ENCODE measurements around the gene SLC5A10. TPM values are rescaled to one million over a fixed set of nuclear protein-coding genes. Genes with fewer than 3 reads are reported as not detected.
"Not testable (repeated sequence)": the region's sequence is repeated elsewhere in the genome, so short reads cannot be mapped to it uniquely, and the experiment has no call there.

Gene SLC5A10
- total RNA-seq, 2 experiments from 2014 or later = not detected

DNA sequence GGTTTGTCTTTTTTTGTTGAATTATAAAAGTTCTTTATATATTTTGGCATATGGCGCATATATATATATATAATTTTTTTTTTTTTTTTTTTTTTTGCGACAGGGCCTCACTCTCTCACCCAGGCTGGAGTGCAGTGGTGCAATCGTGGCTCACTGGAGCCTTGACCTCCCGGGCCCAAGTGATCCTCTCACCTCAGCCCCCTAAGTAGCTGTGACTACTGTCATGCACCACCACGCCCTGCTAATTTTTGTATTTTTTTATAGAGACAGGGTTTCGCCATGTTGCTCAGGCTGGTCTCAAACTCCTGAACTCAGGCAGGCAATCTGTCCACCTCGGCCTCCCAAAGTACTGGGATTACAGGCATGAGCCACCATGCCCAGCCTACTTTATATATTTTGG, 29.4 kb upstream of the SLC5A10 start:
- H3K4me3 Mint-ChIP-seq; DNase-seq; ATAC-seq; POLR2A ChIA-PET; H3K9me3 Mint-ChIP-seq (ENCODE audit: insufficient read depth); H3K27me3 Mint-ChIP-seq (ENCODE audit: low read depth): not testable (repeated sequence)
- H3K36me3 Mint-ChIP-seq (ENCODE audit: low read depth) = peaks cover 51% of the 10 kb centered on the region
- H3K27ac Mint-ChIP-seq = peak overlapping the region; percentile 74
- peaks cover 56% of the 10 kb centered on the region for H3K4me1 Mint-ChIP-seq (ENCODE audit: low read depth)
- CTCF ChIA-PET = interaction anchor here (1.2 kb wide), 1 partner anchor 297 kb away, joined by 3 read pairs; no protein-coding TSS in a partner anchor

DNA sequence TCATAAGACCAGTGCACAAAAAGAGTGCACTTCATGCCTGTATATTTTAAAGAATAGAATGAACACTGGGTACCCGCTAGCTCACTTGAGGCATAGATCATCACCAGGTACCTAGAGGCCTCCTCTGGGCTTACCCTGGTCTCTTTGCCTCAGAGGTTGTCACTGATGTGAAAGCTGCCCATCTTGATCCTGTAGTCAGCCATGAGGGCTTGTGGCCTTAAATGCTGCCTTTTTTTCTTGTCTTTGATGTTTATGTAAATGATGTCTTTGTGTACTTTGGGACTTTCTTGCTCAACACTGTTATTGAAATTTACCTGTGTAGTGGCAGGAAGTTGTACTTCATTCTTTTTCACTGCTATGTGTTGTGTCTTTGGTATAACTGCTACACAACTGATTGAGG, 26.8 kb upstream of the SLC5A10 start:
- peaks cover 53% of the 10 kb centered on the region for H3K36me3 Mint-ChIP-seq (ENCODE audit: low read depth)
- peaks cover 43% of the 10 kb centered on the region for H3K4me1 Mint-ChIP-seq (ENCODE audit: low read depth)
- DNase-seq (no peak), ATAC-seq (no peak)
- peak overlapping the region; percentile 65 for H3K27ac Mint-ChIP-seq
- no peaks in the 10 kb centered on the region for H3K9me3 Mint-ChIP-seq (ENCODE audit: insufficient read depth)
- ChIA-PET POLR2A (interaction anchor here (1.0 kb wide), 1 partner anchor 8 kb away, joined by 3 read pairs; no protein-coding TSS in a partner anchor), CTCF (interaction anchor here (1.2 to 1.4 kb wide), 3 partner anchors 17 to 66 kb away, joined by 3 to 10 read pairs (median 5); partner anchors contain the start of gene PRPSAP2)
- no peak overlapping the region for H3K4me3 Mint-ChIP-seq
- H3K27me3 Mint-ChIP-seq (ENCODE audit: low read depth) = no peaks in the 10 kb centered on the region

DNA sequence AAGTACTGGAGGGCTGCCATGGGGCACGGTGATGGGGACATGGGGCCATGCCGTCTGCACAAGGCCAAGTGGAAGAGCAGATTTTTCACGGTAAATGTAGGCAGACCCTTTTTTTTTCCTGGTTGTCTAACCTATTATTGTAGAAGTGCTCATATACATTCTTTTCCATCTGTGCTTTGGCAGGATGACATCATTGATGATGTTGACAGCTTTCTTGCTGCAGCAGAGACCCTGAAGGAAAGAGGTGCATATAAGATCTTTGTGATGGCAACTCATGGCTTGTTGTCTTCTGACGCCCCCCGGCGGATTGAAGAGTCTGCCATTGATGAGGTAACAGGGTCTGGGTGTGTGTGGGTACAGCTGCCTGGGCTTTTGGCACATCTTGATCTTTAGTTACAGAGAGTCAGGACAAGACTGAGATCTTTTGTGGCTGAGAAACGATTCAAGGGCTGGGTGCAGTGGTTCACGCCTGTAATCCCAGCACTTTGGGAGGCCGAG, 23.3 kb upstream of the SLC5A10 start:
- Mint-ChIP-seq H3K9me3 (ENCODE audit: insufficient read depth) (no peaks in the 10 kb centered on the region), H3K27me3 (ENCODE audit: low read depth) (no peaks in the 10 kb centered on the region), H3K36me3 (ENCODE audit: low read depth) (peaks cover 63% of the 10 kb centered on the region), H3K27ac (no peak overlapping the region), H3K4me3 (no peak overlapping the region), H3K4me1 (ENCODE audit: low read depth) (peaks cover 39% of the 10 kb centered on the region)
- ChIA-PET POLR2A (interaction anchor here (1.5 kb wide), 1 partner anchor 28 kb away, joined by 4 read pairs; no protein-coding TSS in a partner anchor), CTCF (interaction anchor here (2.7 kb wide), 1 partner anchor 33 kb away, joined by 10 read pairs; no protein-coding TSS in a partner anchor)
- no peak for DNase-seq
- ATAC-seq = no peak

DNA sequence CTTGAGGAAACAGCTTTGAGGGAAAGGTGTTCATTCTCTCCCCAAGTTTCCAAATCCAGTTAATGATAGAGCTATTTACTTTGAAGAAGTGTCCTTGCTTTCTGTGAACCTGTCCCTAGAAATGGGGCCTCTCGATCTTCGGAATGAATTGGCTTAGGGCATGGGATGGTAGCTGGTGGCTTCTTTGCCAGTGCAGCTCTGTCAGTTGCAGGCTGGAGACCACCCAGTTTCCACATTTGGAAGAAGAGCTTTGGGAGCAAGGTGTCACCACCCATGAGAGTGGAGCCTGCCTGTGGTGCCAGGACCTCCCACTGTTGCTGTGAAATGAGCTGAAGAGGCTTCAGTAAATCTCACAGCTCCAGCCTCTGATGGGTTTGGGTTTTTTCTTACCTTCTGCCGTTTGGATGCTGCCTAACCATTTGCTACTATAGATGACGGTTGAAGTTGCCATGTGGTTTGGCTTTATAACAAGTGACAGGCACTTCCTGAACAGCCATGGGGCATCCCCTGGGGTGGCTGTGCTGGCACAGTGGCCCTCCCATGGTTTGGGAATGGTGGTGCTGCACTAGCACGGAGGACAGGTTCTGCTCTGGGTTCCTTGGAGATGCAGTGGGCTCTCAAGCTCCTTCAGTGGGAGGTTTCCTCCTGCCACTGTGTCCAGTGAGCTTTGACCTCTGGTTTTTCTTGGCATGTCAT, 19.5 kb upstream of the SLC5A10 start:
- Mint-ChIP-seq H3K4me1 (ENCODE audit: low read depth) (peaks cover 20% of the 10 kb centered on the region), H3K9me3 (ENCODE audit: insufficient read depth) (no peaks in the 10 kb centered on the region), H3K27ac (peak overlapping the region; percentile 19), H3K27me3 (ENCODE audit: low read depth) (peaks cover 8% of the 10 kb centered on the region), H3K4me3 (no peak overlapping the region), H3K36me3 (ENCODE audit: low read depth) (peaks cover 39% of the 10 kb centered on the region)
- CTCF ChIA-PET = interaction anchor here (0.6 to 1.6 kb wide), 5 partner anchors 12 to 74 kb away, joined by 3 to 10 read pairs (median 4); partner anchors contain the start of gene PRPSAP2
- ATAC-seq (no peak), DNase-seq (no peak)
- POLR2A ChIA-PET = interaction anchor here (0.8 to 1.2 kb wide), 4 partner anchors 8 to 74 kb away, joined by 3 to 5 read pairs (median 4); no protein-coding TSS in a partner anchor

DNA sequence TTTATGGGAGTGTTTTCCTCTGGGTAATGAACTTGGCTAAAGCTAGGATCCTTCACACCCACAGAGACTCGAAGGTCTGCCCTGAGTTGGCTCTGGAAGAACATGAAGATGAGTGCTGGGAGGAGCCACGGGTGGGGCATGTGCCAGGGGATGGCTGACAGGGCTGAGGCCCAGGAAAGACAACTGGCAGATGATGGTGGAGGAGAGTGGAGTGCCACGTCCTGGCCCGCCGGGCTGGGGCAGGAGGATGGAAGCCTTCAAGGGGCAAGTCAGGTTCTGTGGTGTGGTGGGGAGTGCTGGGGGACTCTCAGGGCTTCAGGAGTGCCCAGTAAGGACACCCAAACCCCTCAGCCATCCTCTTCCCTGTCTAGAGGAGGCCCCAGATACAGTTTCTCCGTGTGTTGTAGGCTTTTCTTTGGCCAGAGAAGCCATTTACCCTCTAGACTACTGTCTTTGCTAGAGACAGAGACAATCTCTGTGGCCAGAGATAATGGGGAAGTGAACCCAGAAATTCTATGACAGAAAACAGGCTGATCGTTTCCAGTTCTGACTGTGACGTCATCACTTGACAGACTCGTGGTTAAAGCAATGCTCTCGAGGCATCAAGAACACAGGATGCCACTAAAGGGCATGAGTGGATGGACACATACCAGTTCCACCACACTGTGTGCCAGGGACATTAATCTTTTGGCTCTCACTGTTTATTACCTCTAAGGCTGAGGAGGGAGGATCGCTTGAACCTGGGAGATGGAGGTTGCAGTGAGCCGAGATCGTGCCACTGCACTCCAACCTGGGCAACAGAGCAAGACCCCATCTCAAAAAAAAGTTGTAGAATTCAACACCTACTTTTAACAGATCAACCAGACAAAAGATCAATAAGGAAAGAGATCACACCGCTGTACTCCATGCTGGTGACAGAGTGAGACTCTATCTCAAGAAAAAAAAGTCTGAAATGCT, 18.6 kb upstream of the SLC5A10 start:
- peaks cover 8% of the 10 kb centered on the region for H3K27me3 Mint-ChIP-seq (ENCODE audit: low read depth)
- no peak for ATAC-seq
- no peaks in the 10 kb centered on the region for H3K9me3 Mint-ChIP-seq (ENCODE audit: insufficient read depth)
- peak overlapping the region; percentile 16 for H3K27ac Mint-ChIP-seq
- peaks cover 36% of the 10 kb centered on the region for H3K36me3 Mint-ChIP-seq (ENCODE audit: low read depth)
- POLR2A ChIA-PET = interaction anchor here (1.0 to 1.2 kb wide), 3 partner anchors 9 to 75 kb away, joined by 3 to 5 read pairs (median 4); no protein-coding TSS in a partner anchor
- CTCF ChIA-PET = interaction anchor here (0.6 to 1.6 kb wide), 4 partner anchors 13 to 75 kb away, joined by 4 to 10 read pairs (median 4); partner anchors contain the start of gene PRPSAP2
- H3K4me1 Mint-ChIP-seq (ENCODE audit: low read depth) = peaks cover 20% of the 10 kb centered on the region
- H3K4me3 Mint-ChIP-seq = no peak overlapping the region
- no peak for DNase-seq

DNA sequence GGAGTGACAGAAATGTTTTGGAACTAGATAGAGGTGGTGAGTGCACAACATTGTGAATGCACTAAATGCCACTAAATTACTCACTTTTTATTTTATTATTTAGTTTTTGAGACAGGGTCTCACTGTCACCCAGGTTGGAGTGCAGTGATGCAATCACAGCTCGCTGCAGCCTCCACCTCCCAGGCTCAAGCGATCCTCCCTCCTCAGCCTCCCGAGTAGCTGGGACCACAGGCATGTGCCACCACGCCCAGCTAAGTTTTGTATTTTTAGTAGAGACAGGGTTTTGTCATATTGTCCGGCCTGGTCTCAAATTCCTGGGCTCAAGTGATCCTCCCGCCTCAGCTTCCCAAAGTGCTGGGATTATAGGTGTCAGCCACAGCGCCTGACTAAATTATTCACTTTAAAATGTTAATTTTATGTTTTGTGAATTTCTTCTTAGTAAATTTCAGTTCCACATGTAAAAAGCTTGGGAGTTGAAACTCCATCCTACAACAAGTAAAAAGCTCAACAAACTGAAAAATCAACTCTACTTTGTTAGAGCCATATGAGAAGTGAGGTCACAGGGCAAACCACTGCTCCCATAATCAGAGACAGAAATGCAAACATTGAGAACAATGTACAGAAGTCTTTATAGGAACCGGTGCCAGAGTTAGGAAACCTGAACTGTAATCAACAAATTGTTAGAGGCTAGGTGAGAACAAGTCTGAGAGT, 13.8 kb upstream of the SLC5A10 start:
- Mint-ChIP-seq H3K4me3 (no peak overlapping the region), H3K27ac (no peak overlapping the region), H3K27me3 (ENCODE audit: low read depth) (peaks cover 12% of the 10 kb centered on the region), H3K9me3 (ENCODE audit: insufficient read depth) (no peaks in the 10 kb centered on the region), H3K36me3 (ENCODE audit: low read depth) (peaks cover under 1% of the 10 kb centered on the region), H3K4me1 (ENCODE audit: low read depth) (peaks cover 6% of the 10 kb centered on the region)
- ATAC-seq (no peak), DNase-seq (no peak)
- POLR2A ChIA-PET = interaction anchor here (0.8 kb wide), 1 partner anchor 80 kb away, joined by 3 read pairs; the partner anchor contains the start of gene PRPSAP2
- CTCF ChIA-PET = interaction anchor here (0.9 to 1.6 kb wide), 4 partner anchors 20 to 79 kb away, joined by 3 to 4 read pairs (median 4); no protein-coding TSS in a partner anchor

DNA sequence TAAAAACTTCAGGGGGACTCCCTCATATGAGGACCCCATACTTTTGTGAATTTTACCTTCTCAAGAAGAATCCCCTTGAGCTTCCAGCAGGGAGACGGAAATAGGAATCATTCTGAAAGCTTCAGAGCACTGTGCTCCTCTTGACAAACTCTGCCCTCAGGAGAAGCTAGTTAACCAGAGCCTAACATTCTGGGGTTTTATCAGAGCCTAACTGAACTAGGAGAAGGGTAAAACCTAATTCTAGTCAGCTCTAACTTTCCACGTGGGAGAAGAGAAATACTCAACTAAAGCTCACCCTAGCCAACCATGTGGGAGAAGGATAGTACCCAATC, 13.3 kb upstream of the SLC5A10 start:
- CTCF ChIA-PET = interaction anchor here (0.9 to 1.6 kb wide), 4 partner anchors 19 to 80 kb away, joined by 3 to 4 read pairs (median 4); no protein-coding TSS in a partner anchor
- Mint-ChIP-seq H3K27ac (no peak overlapping the region), H3K36me3 (ENCODE audit: low read depth) (no peaks in the 10 kb centered on the region), H3K4me1 (ENCODE audit: low read depth) (peaks cover 1% of the 10 kb centered on the region), H3K9me3 (ENCODE audit: insufficient read depth) (no peaks in the 10 kb centered on the region), H3K27me3 (ENCODE audit: low read depth) (peaks cover 12% of the 10 kb centered on the region), H3K4me3 (no peak overlapping the region)
- ATAC-seq (no peak), DNase-seq (no peak)
- POLR2A ChIA-PET = interaction anchor here (0.8 kb wide), 1 partner anchor 81 kb away, joined by 3 read pairs; the partner anchor contains the start of gene PRPSAP2

DNA sequence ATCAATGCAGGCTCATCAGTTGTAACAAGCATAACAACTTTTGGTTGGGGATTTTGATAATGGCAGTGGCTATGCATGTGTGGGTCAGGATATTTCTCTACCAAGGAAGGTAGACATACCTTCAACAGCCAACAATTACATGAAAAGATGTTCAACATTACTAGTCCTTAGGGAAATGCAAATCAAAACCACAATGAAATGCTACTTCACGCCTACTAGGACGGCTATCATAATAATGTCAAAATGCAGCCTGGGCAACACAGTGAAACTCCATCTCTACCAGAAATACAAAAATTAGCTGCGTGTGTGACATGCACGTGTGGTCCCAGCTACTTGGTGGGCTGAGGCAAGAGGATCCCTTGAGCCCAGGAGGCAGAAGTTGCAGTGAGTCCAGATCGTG, 7.3 kb upstream of the SLC5A10 start:
- POLR2A ChIA-PET = no interaction called here

DNA sequence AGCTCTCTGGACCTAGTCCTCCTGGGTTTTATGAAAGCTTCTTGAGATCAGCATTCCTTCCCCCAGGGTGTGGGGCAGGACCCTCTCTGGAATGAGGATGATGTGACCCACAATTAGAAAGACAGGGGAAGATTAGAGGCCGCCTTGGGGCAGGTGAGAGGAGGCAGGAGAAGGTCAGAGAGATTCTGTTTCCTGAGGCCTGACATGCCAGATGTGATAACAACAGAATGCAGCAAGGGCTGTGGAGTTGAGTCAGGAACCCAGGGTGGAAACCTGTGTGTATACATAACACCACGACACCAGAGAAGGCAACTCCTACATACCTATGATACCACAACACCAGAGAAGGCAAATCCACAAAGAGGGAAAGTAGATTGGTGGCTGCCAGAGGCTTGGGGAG, 5.4 kb upstream of the SLC5A10 start:
- ChIA-PET POLR2A (no interaction called here), CTCF (no interaction called here)
- H3K36me3 Mint-ChIP-seq (ENCODE audit: low read depth) = no peaks in the 10 kb centered on the region
- no peaks in the 10 kb centered on the region for H3K9me3 Mint-ChIP-seq (ENCODE audit: insufficient read depth)
- H3K4me1 Mint-ChIP-seq (ENCODE audit: low read depth) = no peaks in the 10 kb centered on the region
- H3K27ac Mint-ChIP-seq = no peak overlapping the region
- ATAC-seq (no peak), DNase-seq (no peak)
- H3K27me3 Mint-ChIP-seq (ENCODE audit: low read depth) = peaks cover 13% of the 10 kb centered on the region
- no peak overlapping the region for H3K4me3 Mint-ChIP-seq

More for the DNA sequence above, 7.3 kb upstream of the SLC5A10 start:
- H3K9me3 Mint-ChIP-seq (ENCODE audit: insufficient read depth) = no peaks in the 10 kb centered on the region
- H3K36me3 Mint-ChIP-seq (ENCODE audit: low read depth) = no peaks in the 10 kb centered on the region
- no peak overlapping the region for H3K27ac Mint-ChIP-seq
- H3K4me1 Mint-ChIP-seq (ENCODE audit: low read depth) = no peaks in the 10 kb centered on the region
- CTCF ChIA-PET = interaction anchor here (1.7 kb wide), 1 partner anchor 16 kb away, joined by 8 read pairs; no protein-coding TSS in a partner anchor
- no peak overlapping the region for H3K4me3 Mint-ChIP-seq
- no peak for ATAC-seq
- peaks cover 11% of the 10 kb centered on the region for H3K27me3 Mint-ChIP-seq (ENCODE audit: low read depth)
- no peak for DNase-seq

DNA sequence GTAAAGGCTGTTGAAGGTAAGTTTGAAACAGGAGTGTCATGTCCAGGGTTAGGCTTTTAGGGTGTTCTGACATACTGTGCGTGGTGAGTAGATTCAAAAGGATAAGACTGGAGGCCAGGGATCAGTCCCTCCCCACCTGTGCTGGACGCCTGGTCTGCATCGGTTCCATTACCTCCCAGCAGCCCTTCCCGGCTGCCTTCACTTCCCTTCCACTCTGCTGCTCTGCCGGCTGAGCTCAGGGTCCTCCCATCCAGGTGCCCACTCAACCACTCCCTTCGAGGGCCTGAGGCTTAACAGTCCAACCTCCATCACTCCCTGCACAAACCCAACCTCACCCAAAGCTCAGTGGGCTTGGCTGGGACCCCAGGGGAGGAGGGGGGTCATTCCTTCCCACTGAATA, 4.1 kb upstream of the SLC5A10 start:
- POLR2A ChIA-PET = no interaction called here
- H3K9me3 Mint-ChIP-seq (ENCODE audit: insufficient read depth) = no peaks in the 10 kb centered on the region
- no peaks in the 10 kb centered on the region for H3K36me3 Mint-ChIP-seq (ENCODE audit: low read depth)
- H3K4me3 Mint-ChIP-seq = no peak overlapping the region
- ATAC-seq = no peak
- H3K4me1 Mint-ChIP-seq (ENCODE audit: low read depth) = no peaks in the 10 kb centered on the region
- DNase-seq = no peak
- H3K27ac Mint-ChIP-seq = no peak overlapping the region
- H3K27me3 Mint-ChIP-seq (ENCODE audit: low read depth) = peaks cover 13% of the 10 kb centered on the region
- CTCF ChIA-PET = interaction anchor here (2.6 kb wide), 1 partner anchor 13 kb away, joined by 20 read pairs; no protein-coding TSS in a partner anchor
